Measurements from ENCODE around the gene FAT4.

- no peak for TF ChIP-seq ZNF585B (tag by site-specific recombination; IDR thresholded peaks at IDR 0.05)
- TF ChIP-seq, protein P1, sequence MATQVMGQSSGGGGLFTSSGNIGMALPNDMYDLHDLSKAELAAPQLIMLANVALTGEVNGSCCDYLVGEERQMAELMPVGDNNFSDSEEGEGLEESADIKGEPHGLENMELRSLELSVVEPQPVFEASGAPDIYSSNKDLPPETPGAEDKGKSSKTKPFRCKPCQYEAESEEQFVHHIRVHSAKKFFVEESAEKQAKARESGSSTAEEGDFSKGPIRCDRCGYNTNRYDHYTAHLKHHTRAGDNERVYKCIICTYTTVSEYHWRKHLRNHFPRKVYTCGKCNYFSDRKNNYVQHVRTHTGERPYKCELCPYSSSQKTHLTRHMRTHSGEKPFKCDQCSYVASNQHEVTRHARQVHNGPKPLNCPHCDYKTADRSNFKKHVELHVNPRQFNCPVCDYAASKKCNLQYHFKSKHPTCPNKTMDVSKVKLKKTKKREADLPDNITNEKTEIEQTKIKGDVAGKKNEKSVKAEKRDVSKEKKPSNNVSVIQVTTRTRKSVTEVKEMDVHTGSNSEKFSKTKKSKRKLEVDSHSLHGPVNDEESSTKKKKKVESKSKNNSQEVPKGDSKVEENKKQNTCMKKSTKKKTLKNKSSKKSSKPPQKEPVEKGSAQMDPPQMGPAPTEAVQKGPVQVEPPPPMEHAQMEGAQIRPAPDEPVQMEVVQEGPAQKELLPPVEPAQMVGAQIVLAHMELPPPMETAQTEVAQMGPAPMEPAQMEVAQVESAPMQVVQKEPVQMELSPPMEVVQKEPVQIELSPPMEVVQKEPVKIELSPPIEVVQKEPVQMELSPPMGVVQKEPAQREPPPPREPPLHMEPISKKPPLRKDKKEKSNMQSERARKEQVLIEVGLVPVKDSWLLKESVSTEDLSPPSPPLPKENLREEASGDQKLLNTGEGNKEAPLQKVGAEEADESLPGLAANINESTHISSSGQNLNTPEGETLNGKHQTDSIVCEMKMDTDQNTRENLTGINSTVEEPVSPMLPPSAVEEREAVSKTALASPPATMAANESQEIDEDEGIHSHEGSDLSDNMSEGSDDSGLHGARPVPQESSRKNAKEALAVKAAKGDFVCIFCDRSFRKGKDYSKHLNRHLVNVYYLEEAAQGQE (tag by site-specific recombination; IDR thresholded peaks at IDR 0.05): no peak
- TF ChIP-seq CTCF (tag by site-specific recombination; IDR thresholded peaks at IDR 0.05): no peak
- no peak for TF ChIP-seq TCF7L2 (IDR thresholded peaks at IDR 0.05; ENCODE audit: borderline replicate concordance, low read depth, low read length)
Measured at GRCh38 chr4:125323654-125324053, 8.9 kb downstream of the FAT4 start.

All from HEK293 (cell line).